Transverse colon (tissue), 3 donors: ENCODE measurements around the gene PYCR2.

Experiments used
- CTCF ChIP-seq, 5 experiments: fragments of 200-600 bp in 3 of 5; fragments of 450-650 bp in 2 of 5; sonication (generic) in 3 of 5; IDR thresholded peaks; 1 replicate in 2 of 5; 2 replicates in 3 of 5; pipeline ENCODE4 v1.5.1; 2016 to 2017; ENCODE audit warnings: antibody characterized with exemption in 5 of 5, inconsistent platforms in 3 of 5, mild to moderate bottlenecking in 2 of 5, moderate library complexity in 1 of 5
- EP300 ChIP-seq: sonication (generic); formaldehyde crosslinking; IDR thresholded peaks from one replicate; pipeline ENCODE4 v1.6.1; 2017; ENCODE audit warnings: antibody characterized with exemption, low read depth
- POLR2A ChIP-seq: fragments of 450-650 bp; IDR thresholded peaks from one replicate; pipeline ENCODE4 v1.6.1; 2016; ENCODE audit warnings: antibody characterized with exemption, mild to moderate bottlenecking, moderate library complexity

DNA sequence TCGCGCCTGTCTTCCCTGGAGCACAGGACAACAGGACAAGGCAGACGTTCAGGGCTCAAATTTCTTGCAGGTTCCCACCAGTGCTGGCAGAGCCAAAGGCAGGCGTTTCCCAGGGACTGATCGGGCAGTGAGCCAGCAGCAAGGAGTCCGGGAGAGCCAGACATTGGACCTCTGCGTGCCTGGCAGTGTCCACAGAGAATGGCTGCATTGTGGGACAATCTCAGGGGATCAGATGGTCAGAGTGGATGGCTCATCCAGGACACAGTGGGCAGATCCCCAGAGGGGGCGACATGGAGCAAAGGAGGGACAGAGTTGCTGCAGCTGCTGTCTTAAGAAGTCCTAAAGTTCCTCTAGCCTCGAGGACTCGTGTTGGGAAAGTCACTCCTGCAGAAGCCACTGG is 46.5 kb downstream of the PYCR2 start:
- TF ChIP-seq CTCF (IDR thresholded peaks at IDR 0.05) = peak; percentile 33 to 52 (median 42)
- TF ChIP-seq EP300 = no peak
- TF ChIP-seq POLR2A = no peak
